ENCODE measurements around the gene HOXB3.

Gene HOXB3

GRCh38 chr17:48528936-48529682, 60.9 kb downstream of the HOXB3 start:
- no peak overlapping the region for H3K27ac ChIP-seq
- no peak for TF ChIP-seq CTCF (conservative IDR thresholded peaks at IDR 0.05)

- TF ChIP-seq CTCF (conservative IDR thresholded peaks at IDR 0.05): no peak
- H3K27ac ChIP-seq: no peak overlapping the region
Observed at GRCh38 chr17:48528153-48528935, 61.7 kb downstream of the HOXB3 start.

- TF ChIP-seq CTCF (conservative IDR thresholded peaks at IDR 0.05): no peak
Observed at GRCh38 chr17:48527547-48527932, 62.5 kb downstream of the HOXB3 start.

GRCh38 chr17:48526608-48527546, 63.2 kb downstream of the HOXB3 start:
- TF ChIP-seq CTCF (conservative IDR thresholded peaks at IDR 0.05): no peak
- H3K27ac ChIP-seq: no peak overlapping the region

More at GRCh38 chr17:48527547-48527932, 62.5 kb downstream of the HOXB3 start:
- no peak overlapping the region for H3K27ac ChIP-seq

GRCh38 chr17:48523010-48523409, 67.0 kb downstream of the HOXB3 start:
- no peak overlapping the region for H3K27ac ChIP-seq
- no peak for TF ChIP-seq CTCF (conservative IDR thresholded peaks at IDR 0.05)

GRCh38 chr17:48522031-48522653, 67.9 kb downstream of the HOXB3 start:
- TF ChIP-seq CTCF (conservative IDR thresholded peaks at IDR 0.05): no peak
- H3K27ac ChIP-seq: 0 out of 2 replicates have a peak overlapping the region, but pooled peaks have one; percentile 17

All from VCaP (cell line).